ACHN (cell line): Measurements from ENCODE around the gene QDPR.

Experiments
- DNase-seq: peaks from one replicate; pipeline ENCODE4 v3.0.0-alpha.2; 2015
- in situ Hi-C: cut with HindIII; loops from 2 replicates; pipeline ENCODE4 v1.10.0; 2017; ENCODE audit warnings: low sequenced_read_pairs, low pct_ligation_motif_present, low pct_unique_long_range_greater_than_20kb

Gene QDPR

DNA sequence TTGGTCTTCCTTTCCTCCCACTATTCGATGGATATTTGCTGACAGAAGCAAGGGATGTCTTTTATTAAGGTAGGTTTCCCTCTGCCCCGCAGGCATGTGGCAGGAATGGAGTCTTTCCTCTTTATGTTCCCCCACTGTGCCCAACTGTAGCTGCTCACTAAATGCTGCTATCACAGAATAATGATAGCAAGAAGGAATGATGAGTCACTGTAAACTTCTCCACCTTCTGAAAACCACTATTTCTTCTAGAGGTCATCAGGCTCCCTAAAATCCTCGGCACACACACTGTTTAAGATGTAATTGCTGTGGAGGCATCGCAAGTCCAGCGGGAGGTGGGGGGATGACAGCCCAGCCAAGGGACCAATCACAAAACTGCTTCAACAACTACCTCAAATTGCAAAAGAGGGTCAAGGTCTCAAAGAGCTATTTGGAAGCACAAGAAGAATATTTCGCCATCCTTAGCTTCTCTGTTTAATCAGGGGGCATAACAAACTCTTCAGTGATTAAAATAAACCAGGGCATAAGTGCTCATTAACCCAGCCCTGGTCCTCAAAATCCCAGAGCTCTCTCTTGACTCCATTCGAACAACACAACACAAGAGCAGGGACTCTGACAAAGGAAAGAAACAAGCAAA lies 13.9 kb downstream of the QDPR start:
- no peak for DNase-seq
- in situ Hi-C loops: no loop called here

DNA sequence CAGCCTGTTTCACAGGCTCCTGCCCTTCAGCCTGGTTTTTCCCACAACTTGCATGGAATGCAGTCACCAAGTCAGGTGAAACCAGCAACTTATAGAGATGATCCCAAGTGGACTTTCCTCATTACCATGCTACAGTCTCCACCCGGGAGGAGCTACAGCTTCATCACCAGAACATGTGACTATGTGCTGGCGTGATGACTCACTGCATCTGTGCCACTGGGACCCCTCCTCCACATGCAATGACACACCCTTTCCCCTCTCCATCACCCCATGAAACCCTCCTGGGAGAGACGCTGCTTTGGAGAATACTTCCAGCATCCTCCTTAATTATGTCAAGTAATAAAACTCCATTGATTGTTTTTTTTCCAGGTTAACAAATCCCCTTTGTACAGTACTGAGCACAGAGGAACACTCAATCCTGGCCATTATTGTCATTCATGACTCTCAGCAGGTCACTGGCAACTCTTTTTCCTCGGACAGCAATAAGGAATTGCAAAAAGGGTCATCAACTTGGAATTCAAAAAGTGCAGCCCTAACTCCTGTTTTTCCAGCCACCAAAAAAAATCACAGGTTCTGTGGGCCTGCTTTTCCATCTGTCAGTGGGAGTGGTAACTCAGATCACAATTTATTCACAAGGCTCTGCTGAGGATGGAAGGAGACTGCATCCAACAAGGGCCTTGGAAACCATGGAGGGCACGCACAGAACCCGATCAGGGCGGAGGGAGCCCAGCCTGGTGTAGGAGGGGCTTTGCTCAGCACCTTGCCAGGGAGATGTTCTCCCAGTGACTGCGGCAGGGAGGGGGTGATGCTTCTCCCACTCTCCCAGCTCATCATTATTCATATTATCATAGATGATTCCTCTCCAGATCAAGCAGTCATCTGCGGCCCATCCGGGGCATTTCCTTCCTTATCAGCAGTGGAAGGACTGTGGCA lies 17.4 kb downstream of the QDPR start:
- in situ Hi-C loops: no loop called here
- peak; percentile 67 for DNase-seq

DNA sequence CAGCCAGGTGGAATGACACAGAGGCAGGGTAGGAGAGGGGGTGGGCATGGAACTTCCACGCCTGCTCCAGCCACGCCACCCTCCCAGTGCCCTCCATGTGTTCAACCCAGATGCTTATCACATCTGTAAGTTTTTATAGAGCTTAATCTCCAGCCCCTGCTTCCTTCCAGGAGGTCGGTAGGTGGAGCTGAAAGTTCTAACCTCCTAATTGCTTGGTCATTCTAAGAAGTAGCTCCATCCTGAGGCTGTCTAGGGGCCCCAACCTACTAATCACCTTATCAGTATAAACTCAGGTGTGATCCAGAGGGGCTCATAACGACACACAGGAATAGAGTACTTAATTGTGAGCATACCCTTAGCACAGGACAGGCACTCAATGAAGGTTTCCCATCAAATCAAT lies 18.3 kb downstream of the QDPR start:
- in situ Hi-C loops: no loop called here
- no peak for DNase-seq

DNA sequence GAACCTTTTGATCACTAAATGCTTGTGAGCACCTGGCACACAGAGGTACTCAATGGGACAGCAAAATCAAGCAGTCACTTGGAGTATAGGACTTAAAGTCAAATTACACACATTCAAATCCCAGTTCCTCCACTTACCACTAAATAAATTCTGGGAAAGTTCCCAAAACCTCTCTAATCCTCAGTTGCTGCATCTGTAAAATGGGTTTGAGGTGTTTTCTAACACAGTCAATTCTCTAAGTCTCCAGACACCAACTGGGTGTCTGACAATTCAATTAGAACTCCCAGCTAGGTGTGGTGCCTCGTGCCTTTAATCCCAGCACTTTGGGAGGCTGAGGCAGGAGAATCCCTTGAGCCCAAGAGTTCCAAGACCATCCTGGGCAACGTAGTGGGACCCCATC lies 19.0 kb downstream of the QDPR start:
- DNase-seq: no peak
- in situ Hi-C loops: no loop called here

DNA sequence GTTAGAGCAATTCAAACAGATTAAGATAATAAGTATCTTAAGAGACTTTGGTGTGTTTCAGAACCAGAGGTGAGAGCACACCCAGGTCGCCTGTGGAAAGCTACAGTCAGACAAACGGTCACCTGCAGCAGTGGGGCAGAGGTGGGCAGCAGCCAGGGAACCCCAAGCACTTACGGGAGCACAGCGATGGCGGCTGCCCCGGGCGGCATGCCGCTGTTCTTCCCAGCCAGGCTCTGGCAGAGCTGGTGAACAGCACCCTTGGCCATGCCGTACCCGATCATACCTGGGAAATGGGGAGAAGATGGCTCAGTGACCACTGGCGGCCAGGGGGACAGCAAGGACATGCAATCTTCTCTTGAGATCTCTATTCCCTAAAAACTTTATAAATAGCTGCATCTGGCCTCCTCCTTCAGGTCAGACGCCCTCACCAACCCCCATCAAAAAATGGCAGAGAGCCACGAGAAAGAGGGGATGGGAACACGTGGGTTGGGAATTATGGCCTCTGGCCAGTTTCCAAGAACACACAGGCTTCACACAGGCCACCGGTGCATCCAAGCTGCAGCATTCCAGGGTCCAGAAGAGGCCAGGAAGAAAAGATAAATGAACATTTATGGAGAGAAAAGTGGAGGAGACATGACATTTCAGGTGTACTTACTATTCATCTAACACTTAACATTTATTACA lies 19.7 kb downstream of the QDPR start:
- in situ Hi-C loops: no loop called here
- DNase-seq: no peak

DNA sequence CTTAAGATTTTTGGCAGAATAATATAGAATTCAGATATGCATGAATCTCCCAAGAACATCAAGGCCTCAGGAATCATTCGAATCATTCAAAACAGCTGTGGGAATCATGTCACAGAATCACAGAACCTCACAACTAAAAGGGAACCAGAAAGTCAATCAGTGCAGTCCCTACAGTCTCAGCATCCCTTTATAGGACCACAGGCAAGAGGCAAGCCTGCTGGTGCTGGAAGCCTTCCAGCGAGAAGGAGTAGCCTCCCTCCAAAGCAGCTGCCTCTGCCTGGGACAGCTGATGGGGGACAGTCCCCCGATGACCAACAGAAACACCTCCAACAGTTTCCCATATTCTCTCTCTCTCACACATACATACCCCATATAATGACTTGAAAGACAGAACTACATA lies 20.7 kb downstream of the QDPR start:
- in situ Hi-C loops: no loop called here
- no peak for DNase-seq

DNA sequence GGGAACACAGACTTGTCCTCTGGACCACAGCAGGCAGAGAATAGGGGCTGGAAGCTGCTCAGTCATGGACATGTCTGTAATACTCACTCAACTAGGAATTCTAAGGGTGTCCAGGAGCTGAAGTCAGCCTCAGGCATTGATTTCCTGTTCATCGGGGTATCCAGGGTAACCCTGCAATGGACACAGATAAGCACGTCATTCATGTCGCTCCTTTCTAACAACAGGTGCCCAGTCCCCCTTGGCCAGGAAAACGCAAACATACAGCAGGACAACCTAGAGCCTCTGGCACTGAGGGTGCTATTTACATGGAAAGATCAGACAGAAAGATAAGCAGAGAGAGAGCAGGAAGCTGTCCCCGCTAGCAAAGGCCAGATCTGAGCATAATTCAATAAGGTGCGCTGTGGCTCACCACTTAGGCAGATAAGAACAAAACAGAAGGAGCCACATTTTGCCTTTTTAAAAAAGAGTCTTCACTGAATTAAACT lies 21.3 kb downstream of the QDPR start:
- no peak for DNase-seq
- in situ Hi-C loops: no loop called here

DNA sequence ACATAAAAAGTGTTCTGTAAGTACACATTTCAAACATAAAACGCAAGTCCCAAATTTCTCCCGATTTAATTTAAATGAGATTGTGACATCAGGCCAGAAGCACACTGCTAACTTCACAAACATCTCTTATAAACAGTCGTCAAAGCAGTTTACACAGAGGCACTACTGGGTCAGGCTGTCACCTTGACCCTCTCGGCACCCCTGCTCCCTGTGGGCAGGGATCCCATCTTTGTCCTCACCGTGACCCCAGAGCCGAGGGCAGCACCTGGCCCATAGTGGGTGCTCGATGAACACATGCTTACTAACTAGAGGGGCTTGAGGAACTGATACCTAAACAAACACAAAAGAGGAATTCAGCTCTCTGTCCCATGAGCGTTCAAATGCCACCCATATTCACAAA lies 22.2 kb downstream of the QDPR start:
- in situ Hi-C loops: no loop called here

DNA sequence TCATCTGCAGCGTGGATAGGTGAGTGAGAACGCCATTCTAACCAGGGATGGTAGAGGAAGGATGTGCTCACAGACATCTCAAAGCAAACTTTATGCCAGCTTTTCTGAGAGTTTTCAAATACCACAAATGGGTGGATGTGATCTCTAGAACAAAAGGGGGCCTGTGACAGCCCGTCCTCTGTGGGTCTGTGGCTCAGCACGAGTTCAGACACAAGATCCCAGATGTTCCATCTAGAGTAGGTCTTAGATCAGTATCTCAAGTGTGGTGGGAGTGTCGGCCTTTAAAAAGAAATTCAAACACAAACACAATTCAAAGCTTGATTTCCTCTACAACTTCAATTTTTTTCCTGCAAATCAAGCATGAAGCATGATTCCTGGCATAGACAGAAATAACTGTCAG lies 22.8 kb downstream of the QDPR start:
- no peak for DNase-seq
- in situ Hi-C loops: no loop called here

More for the DNA sequence above, 22.2 kb downstream of the QDPR start:
- no peak for DNase-seq

DNA sequence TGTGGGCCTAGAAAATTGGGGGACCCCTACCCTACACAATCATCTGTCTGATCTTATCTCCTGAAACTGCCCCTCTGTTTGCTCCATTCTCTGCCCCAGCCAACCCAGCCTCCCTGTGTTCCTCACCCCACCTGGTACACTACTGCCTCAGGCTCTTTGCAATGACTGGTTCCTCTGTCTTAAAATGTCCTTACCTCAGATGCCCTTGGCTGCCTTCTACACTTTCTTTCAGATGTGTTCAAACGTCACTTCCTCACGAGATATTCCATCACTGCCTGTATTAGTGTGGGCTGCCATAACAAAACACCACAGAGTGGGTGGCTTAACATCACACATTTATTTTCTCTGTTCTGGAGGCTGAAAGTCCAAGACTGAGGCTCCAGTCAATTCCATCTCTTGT lies 29.2 kb downstream of the QDPR start:
- DNase-seq: no peak
- in situ Hi-C loops: no loop called here

DNA sequence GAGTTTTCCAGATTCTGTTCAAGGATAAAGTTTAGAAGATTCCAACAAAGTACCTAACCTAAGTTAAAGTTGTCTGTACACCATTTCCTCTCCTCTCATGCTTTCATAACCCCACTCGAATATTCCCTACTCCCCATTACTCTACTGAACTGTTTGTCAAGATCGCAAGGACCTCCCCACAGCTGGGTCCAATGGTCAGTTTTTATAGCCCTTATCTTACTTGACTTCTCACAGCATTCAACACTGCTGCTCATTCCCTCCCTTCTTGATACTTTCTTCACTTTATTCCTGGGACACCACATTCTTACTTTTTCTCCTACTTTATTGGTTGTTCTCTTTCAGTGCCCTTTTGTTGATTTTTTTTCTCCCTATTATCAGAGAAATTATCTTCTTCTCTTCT lies 30.9 kb downstream of the QDPR start:
- in situ Hi-C loops: no loop called here
- no peak for DNase-seq

DNA sequence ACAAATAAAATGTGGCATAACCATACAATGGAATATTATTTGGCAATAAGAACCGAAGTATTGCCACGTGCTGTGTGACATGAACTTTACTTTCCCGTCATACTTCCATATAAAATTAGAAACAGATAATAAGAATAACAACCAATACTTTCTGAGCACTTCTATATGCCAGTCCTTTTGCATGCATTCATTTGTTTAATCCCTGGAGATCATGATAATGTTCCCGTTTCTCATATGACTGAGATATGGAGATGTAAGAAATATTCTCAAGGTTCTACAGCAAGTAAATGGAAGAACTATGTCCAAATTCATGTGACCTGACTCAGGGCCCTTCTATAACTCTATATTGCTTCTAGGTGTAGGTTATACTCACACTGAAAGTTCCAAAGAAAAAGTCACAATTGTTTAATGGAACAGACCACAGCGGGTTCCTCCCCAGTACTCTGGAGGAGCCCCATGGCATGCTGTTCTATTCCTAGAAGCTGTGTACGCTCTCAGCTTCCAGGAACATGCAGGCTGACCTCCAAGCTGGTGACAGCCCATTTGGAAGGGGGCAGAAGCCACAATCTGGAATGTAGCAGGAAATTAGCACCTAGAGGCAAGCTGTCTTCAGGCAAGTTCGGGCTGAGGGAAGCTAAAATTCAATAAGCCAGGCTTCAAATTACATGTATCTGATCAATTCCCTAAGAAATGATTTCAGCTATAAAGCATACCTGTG lies 31.5 kb downstream of the QDPR start:
- in situ Hi-C loops: no loop called here
- DNase-seq: no peak

DNA sequence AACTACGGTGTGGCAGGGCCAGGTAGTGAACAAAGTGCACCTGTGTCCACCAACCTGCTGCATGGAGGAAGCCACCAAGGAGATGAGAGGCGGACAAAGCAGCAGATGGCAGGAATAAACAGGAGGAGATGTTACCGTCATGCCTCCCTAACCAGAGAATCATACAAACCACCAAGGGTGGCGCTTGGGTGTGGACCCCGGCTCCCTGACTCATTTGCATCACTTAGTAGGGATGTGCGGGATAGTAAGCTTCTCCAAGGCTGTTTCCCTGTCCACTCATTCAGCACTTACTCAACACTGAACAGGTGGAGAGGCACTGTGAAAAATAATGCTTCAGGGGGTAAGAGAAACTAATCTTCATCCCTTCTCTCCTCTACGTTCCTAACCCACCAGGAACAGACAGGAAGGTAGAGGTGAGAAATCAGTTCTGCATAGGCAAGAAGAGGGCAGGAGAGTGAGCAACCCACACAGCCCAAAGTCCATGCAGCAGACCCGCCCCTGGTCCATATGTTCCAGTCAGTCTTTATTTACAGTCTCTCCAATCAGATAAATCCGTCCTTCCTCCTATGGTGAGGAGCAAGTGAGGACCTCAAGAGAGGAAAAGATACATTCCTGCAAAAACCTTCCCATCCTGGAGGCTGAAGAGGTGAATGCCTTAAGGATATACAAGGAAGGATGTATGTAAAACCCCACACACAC lies 34.0 kb downstream of the QDPR start:
- in situ Hi-C loops: no loop called here
- DNase-seq: no peak

DNA sequence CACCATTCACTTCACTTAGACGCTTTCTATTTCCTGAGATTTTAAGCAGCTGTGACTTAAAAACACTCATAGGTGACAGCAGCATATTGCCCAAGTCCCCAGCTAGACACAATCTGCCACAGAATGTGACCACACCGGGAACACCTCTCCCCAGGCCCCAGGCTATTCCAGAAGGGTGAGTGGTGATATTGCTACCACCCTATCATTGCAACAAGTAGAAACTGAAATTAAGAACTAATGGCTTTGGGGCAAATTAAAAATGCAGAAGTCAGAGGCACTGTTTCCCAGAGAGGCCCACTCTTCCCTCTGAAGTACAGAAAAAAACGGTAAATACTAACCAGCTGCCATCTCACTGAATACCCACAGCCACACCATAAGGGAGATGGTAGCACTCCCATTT lies 35.0 kb downstream of the QDPR start:
- DNase-seq: no peak
- in situ Hi-C loops: no loop called here

DNA sequence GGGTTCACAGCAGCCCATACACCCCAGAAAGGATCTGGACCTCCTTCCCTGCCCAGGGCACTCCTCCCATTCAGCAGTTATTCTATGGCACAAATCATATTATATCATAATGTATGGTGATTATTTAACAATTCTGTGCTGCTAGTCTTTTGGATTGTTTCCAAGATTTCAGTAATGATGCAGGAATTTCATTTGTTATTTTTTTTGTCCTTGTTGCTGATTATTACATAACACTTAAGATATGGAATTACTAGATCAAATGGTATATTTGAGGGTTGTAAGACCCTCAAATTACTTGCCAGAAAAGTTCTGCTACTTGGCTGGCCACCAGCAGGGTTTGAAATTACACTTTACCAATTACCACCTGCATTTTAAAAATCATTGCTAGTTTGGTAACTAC lies 36.4 kb downstream of the QDPR start:
- DNase-seq: no peak
- in situ Hi-C loops: no loop called here

DNA sequence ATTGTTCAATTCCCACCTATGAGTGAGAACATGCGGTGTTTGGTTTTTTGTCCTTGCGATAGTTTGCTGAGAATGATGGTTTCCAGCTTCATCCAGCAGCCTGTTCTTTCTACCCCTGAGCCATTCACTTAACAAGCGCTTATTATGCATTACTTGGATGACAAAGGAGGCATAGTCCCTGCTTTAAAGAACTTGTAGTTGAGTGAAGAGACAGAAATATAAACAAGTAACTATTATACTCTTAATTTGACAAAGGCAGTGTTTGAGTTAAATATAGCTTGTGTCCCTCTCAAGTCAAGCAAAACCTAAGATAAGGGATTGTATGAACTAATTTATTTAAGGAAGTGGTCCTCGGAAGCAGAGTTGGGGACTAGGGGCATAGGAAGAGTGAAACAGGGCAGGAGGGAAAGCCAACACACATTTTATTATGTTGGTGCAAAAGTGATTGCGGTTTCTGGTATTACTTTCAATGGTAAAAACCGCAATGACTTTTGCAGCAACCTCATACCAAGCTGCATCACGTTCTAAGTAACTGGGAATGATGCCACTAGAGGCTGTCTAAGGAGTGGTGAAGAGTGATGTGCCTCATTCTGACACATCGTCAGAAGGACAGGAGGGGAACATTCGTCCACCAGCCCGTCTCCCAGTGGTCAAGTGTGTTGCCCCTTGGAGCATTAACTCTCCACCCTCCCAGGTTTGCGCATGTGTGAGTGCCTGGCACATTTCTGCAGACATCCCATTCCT lies 41.8 kb downstream of the QDPR start:
- DNase-seq: no peak
- in situ Hi-C loops: no loop called here

DNA sequence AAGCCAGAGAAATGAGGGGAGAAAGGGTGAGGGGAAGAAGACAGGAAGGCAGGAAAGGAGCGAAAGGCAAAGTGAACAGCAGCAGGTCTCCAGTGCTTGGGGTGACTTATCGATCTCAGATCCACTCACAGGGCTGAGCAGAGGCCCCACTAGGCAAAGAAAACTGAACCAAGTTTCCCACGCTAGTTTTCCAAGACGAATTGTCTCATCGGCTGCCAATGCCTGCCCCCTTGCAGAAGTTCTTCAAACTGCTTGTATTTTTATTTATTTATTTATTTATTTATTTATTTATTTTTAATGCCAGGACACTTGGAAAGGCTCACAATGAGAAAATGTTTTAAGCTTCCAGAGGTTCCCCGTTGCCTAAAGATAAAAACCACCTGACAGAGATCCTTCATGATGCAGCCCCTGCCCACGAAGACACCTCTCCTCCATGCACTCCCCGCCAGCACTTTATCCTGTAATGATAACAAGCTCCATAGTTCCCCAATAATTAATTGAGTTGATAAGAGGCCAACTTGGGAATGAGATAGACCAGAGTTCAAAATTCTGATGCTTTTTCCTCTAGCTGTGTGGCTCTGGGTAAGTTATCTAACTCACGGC lies 43.2 kb downstream of the QDPR start:
- in situ Hi-C loops: no loop called here
- DNase-seq: no peak
